Head of caudate nucleus (tissue), 42 donors: Measurements from ENCODE around the gene MRAS.
A peak's percentile ranks its signal among the peaks of the same experiment; 100 is the strongest.

ENCODE experiments used
- DNase-seq, 42 donors: peaks; one replicate each; pipeline versions ENCODE4 v3.0.0 to v3.0.0-alpha.2; 2020 to 2021; ENCODE audit warnings: mixed read lengths in 7 of 42
- intact Hi-C: fragments of 100-400 bp; cut with DNase I; formaldehyde crosslinking; loops from one replicate; pipeline ENCODE4 v1.15.0; 2022

The MRAS gene

DNA sequence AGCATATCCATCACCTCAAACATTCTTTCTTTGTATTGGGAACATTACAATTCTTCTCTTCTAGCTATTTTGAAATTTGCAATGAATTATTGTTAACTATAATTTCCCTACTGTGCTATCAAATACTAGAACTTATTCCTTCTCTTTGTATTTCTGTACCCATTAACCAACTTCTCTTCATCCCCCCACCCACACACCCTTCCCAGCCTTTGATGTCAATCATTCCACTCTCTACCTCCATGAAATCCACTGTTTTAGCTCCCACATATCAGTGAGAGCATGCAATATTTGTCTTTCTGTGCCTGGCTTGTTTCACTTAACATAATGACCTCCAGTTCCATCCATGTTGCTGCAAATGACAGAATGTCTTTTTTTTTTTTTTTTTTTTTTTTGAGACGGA, 30.6 kb downstream of the MRAS start:
- peak in 8 of 42 donors; percentile 22 to 66 (median 44) for DNase-seq
- intact Hi-C loops, result no loop called here

DNA sequence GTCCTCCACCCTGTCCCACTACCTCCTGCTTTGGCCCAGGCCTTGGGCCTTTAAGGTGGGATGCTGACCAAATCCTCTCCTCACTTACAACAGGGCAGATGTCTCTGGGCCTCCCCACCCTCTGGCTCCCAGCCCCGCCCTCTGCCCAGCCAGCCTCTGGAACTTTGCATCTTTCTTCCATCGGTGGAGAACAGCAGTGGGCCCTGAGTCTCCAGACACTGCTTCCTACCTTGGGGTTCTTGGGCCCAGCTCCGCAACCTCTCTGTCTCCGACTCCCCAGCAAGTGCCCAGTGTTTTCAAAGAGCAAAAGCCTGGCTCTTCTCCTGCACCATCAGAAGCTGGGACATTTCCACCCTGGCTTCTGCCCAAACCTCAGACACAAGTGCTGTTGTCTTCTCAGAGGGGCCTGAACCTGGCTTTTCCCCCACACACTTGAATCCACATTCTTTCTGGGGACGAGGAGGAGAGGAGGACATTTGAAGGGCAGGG, 33.1 kb downstream of the MRAS start:
- intact Hi-C loops, result no loop called here
- peak; percentile 27 to 93 (median 83) for DNase-seq

DNA sequence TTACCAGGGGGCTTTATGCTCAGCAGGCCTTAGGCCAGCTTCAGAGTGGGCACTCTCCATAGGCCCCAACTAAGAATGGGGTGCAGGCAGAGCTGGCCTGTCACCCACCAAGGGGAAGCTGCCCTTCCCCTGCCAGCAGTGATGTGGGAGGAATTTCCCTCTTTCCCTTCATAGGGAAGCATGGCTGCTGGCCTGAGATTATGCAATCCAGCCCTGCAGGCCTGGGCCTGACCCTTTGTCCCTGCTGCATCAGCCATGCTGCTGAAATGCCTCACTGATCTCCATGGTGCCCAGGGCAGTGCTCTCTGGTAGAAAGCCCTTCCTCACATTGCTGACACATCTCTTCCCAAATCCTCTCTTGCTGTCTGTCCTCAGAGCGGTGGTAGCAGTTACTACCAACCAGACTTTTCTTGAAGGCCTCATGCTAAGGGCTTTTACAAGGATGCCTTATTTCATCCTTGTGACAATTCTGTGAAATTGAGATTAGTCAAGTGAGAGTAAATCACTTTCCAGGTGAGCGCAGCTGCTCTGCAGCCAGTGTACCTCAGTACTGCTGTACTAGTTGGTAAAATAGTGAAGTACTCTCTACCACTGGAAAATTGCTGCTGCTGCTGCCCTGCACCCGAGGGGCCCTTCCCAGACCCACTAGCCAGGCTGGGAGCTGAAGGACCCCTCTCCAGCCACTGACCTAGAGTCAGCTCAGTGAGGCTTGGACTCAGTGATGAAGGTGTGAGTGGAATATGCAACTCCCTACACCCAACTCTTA, 33.8 kb downstream of the MRAS start:
- peak in 40 of 42 donors; percentile 29 to 87 (median 59) for DNase-seq
- intact Hi-C loops, result no loop called here

- intact Hi-C loops, result no loop called here
These were observed 35.5 kb downstream of the MRAS start for GRCh38 chr3:138383715-138384465.

DNA sequence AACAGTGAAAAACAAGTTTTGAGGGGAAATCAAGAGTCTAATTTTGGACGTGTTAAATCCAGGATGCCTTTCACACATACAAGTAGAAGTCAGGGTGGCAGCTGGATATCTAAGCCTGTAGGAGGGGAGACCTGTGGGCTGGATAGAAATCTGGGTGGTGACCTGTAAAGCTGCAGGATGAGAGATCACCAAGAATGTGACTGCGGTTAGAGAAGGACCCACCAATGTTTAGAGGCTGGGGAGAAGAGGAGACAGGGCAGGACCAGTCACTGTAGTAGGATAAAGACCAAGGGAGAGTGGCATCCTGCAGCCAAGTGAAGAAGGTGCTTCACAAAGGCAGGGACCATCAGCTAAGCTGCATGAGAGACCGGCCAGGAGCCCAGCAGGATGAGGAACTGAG, 36.2 kb downstream of the MRAS start:
- DNase-seq, result peak in 2 of 42 donors; percentile 18 to 32
- intact Hi-C loops, result no loop called here

More at GRCh38 chr3:138383715-138384465, 35.5 kb downstream of the MRAS start:
- peak in 2 of 42 donors; percentile 22 to 32 for DNase-seq

GRCh38 chr3:138384976-138385375, 36.6 kb downstream of the MRAS start:
- intact Hi-C loops, result no loop called here

GRCh38 chr3:138389144-138389601, 40.8 kb downstream of the MRAS start:
- intact Hi-C loops, result no loop called here
- DNase-seq, result peak in 4 of 42 donors; percentile 22 to 55 (median 33)

More at GRCh38 chr3:138384976-138385375, 36.6 kb downstream of the MRAS start:
- peak in 2 of 42 donors; percentile 3 to 13 for DNase-seq

- intact Hi-C loops, result no loop called here
- peak in 30 of 42 donors; percentile 26 to 72 (median 49) for DNase-seq
These were observed 41.6 kb downstream of the MRAS start for GRCh38 chr3:138389841-138390581.

DNA sequence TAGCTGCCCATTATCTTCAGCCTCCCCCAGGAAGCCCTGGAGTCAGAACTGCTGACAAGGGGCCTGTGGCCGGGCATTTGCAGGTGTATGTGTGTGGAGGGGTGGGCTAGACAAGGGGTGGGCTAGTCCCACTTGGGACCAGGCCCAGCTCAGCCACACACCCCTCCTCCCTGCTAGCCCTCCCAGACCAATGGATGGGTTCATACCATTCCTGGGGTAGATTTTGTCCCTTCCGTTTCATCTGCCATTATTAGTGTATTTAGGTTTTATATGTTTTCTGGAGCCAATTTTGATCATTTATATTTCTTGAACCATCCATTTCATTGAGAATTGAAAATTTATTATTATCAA, 42.2 kb downstream of the MRAS start:
- intact Hi-C loops, result no loop called here
- DNase-seq, result peak in 1 of 42 donors; percentile 42

- peak in 3 of 42 donors; percentile 11 to 28 (median 18) for DNase-seq
- intact Hi-C loops, result no loop called here
These were observed 45.8 kb downstream of the MRAS start for GRCh38 chr3:138394156-138394555.

DNA sequence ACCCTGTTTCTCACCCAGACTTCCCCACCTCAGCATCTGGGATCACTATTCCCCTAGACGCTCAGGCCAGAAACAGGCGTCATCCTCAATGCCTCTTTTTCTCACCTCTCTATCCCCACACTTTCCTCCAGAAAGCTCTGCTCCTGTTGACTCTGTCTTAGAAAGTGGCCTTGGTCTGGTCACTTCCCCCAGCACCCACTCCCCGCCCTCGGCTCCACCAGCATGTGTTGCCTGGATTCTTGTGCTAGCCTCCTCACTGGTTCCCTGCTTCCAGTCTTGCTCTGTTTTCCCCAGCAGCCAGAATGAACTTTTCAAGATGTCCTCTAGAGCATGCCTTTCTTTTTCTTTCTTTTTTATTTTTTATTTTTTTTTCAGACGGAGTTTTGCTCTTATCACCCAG, 46.3 kb downstream of the MRAS start:
- DNase-seq, result peak in 2 of 42 donors; percentile 5 to 20
- intact Hi-C loops, result no loop called here

DNA sequence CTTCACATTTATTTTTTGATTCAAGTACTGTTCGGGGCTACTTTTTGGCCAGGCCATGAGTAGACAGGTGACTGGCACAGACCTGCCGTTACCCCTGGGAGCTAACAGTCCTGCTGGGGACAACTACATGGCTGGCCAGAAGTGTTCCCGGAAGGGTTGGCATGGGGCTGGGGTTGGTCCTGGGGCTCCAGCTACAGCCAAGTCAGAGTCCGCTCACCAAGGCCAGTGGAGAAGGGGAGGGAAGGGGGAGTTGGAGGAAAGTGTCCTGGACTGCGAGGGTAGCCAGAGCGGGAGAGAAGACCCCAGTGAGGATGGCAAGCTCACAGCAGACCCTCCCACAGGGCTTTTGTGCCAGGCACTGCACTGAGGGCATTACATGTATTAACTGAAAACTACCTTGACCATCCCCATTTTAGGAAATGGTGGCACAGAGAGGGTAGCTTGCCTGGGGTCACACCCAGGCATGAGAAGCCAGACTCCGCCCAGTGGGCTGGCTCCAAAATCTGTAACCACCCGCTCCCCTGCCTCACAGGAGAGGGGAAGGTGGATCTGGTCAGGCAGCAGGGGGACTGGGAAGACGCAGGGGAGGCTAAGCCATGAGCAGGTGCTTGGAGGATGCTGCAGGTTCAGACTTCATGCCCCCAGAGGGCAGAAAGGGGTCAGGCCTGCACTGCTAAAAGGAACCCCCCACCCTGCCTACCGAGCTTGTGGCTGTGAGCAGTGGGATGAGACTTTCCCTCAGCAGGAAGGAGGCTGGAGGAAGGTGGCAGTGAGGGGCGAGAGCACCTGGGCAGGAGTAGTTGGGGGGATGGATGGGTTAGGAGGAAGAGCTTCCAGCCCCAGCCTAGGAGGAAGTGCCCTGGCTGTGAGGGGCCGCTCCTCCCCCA, 47.7 kb downstream of the MRAS start:
- peak in 8 of 42 donors; percentile 20 to 59 (median 36) for DNase-seq
- intact Hi-C loops, result no loop called here

DNA sequence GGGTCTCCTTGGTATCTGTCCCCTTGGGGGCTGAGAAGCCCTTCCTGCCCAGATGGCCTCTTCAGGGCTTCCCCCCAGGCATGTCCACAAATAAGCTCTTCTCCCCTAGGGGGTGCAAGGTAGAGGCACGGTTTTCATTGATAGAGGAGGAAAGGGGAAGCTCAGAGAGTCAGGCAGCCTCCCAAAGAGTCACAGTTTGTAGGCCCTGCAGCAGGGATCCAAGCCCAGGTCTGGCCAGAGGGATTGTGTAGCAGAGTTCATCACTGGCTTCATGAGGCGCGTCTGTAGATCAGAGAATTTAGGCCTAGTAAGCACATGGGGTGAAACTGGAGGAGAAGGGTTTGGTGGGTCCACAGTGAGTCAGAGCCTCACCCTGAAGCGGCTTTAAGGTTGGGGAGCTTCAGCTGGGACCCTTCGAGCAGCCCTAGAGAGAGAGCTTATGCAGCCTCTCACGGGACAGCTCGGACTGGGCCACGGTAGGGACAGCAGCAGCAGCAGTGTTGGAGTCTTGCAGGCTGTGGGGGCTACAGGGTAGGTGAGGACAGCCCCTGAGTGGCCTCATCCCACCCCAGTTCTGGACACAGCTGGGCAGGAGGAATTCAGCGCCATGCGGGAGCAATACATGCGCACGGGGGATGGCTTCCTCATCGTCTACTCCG, 48.5 kb downstream of the MRAS start:
- intact Hi-C loops, result no loop called here
- DNase-seq, result peak in 3 of 42 donors; percentile 20 to 24 (median 24)

- DNase-seq, result peak in 23 of 42 donors; percentile 27 to 79 (median 54)
- intact Hi-C loops, result no loop called here
These were observed 49.6 kb downstream of the MRAS start for GRCh38 chr3:138397983-138398382.

DNA sequence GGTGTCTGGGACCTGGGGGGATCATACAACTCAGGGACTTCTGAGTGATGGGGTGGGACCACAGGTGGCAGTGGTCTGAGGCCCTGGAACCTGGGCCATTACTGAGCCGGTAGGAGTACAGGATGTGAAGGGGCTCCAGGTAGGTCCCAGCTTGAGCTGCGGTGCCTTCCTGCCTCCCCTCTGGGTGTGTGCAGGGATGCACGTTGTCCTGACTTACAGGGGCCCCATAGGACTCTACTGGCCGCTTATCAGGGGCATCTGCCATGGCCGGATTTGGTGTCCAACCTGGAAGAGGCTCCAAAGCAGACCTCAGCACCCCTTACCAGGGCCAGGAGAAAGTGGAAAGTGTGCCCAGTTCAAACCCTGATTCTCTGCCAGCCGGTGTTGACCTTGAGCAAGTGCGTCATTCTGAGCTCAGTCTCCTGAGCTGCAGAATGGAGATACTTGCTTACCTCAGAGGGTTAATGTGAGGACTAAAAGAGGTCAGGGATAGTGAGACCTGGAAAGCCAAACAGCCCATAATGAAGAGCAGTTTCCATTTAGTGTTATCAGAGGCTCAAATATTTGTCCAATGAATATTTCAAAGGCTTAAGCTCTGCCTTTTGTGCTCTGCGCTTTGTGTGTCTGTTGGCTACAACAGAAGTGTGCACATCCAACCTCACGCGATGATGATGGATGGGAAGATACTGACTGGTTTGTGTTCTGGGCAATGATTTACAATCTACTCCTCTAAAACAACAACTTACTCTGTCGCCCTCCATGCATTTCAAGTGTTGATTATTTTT, 50.6 kb downstream of the MRAS start:
- peak in 3 of 42 donors; percentile 19 to 35 (median 26) for DNase-seq
- intact Hi-C loops, result no loop called here

- peak in 2 of 42 donors; percentile 22 to 27 for DNase-seq
- intact Hi-C loops, result loop anchor here (10.0 kb wide), 1 partner anchor 55 kb away; the partner anchor contains the start of gene MRAS
These were observed 51.4 kb downstream of the MRAS start for GRCh38 chr3:138399766-138400165.

- intact Hi-C loops, result loop anchor here (10.0 kb wide), 1 partner anchor 56 kb away; the partner anchor contains the start of gene MRAS
- DNase-seq, result peak in 34 of 42 donors; percentile 13 to 85 (median 58)
These were observed 52.3 kb downstream of the MRAS start for GRCh38 chr3:138400651-138401070.
